Kidney (tissue), 14 donors: Measurements from ENCODE around the gene NTRK3. TPM values are rescaled to one million over a fixed set of nuclear protein-coding genes. Genes with fewer than 3 reads are reported as not detected.
"Not testable (repeated sequence)": the region's sequence is repeated elsewhere in the genome, so short reads cannot be mapped to it uniquely, and the experiment has no call there.

Experiments
- DNase-seq, 5 donors: peaks; one replicate each; pipeline ENCODE4 v3.0.0-alpha.2; 2013 to 2020
- FAIRE-seq: peaks from 2 replicates; lab custom pipeline; 2012; peaks lifted over from hg19 to GRCh38; lab: Jason Lieb, UNC
- H3K27ac ChIP-seq, 2 donors: one replicate each; pipeline ENCODE4 v1.7.0; 2013; ENCODE audit warnings: low read depth in 2 of 2, low read length in 2 of 2, inconsistent platforms in 1 of 2
- H3K27me3 ChIP-seq: one replicate; pipeline ENCODE4 v1.7.1; 2013; ENCODE audit warnings: low read length, inconsistent platforms; ENCODE audit not compliant: control insufficient read depth, insufficient read depth
- H3K36me3 ChIP-seq, 3 donors: one replicate each; pipeline versions ENCODE4 v1.7.0 to v1.7.1; 2013; ENCODE audit warnings: low read length in 3 of 3, control low read depth in 1 of 3, inconsistent platforms in 1 of 3; ENCODE audit not compliant: insufficient read depth in 3 of 3, control insufficient read depth in 2 of 3
- H3K4me1 ChIP-seq, 3 donors: one replicate each; pipeline versions ENCODE4 v1.7.0 to v1.7.1; 2013; ENCODE audit warnings: low read length in 3 of 3, inconsistent platforms in 1 of 3, low read depth in 1 of 3; ENCODE audit not compliant: control insufficient read depth in 2 of 3, insufficient read depth in 2 of 3
- H3K4me3 ChIP-seq, 3 donors: one replicate each; pipeline versions ENCODE4 v1.7.0 to v1.8.1; 2013; ENCODE audit warnings: low read length in 3 of 3, control low read depth in 1 of 3, inconsistent platforms in 1 of 3
- H3K9ac ChIP-seq, 3 donors: one replicate each; pipeline versions ENCODE4 v1.7.0 to v1.7.1; 2013; ENCODE audit warnings: low read length in 3 of 3, control low read depth in 1 of 3, inconsistent platforms in 1 of 3
- H3K9me3 ChIP-seq, 3 donors: one replicate each; pipeline versions ENCODE4 v1.7.0 to v1.7.1; 2013; ENCODE audit warnings: low read length in 3 of 3, control low read depth in 1 of 3, inconsistent platforms in 1 of 3; ENCODE audit not compliant: control insufficient read depth in 2 of 3, insufficient read depth in 1 of 3
- intact Hi-C: fragments of 100-400 bp; cut with DNase I; formaldehyde crosslinking; loops from one replicate; pipeline ENCODE4 v1.11.1; 2022
- polyA plus RNA-seq: library from polyadenylated mRNA; stranded (reverse); fragments of 350-450 nt; fragmentation: Illumina TruSeq; extraction: RNeasy Lipid Tissue Mini Kit (QIAGEN cat#74804); gene quantifications from one replicate; pipeline ENCODE4 v1.2.3, GENCODE V29; 2014; ENCODE audit warnings: low read depth, low replicate concordance; ENCODE audit not compliant: insufficient read depth
- total RNA-seq: library from RNA; stranded (reverse); fragmentation: NEBNext Ultra II Directional; extraction: Animal tissue kit (Norgen Biotek cat#: 25700); gene quantifications from one replicate; pipeline ENCODE4 v1.2.1, GENCODE V29; 2021
- TF ChIP-seq, protein P1 (sequence below): IDR thresholded peaks from 3 replicates; pipeline ENCODE4 v1.5.1; 2012; ENCODE audit warnings: mild to moderate bottlenecking, moderate library complexity, borderline replicate concordance; ENCODE audit not compliant: insufficient read depth; ENCODE audit errors: extremely low read depth
- donor health status: control.
- donor health status: control.
- donor health status: control.
- donor health status: control.
- donor health status: control.
- donor health status: DM: yes; HTN: yes; CAD: no.
- donor health status: Normal renal cell carcinoma (clear cell type).

The NTRK3 gene
- total and polyA plus RNA-seq, 2 donors from 2014 or later, result 8.9 to 25.5 TPM

DNA sequence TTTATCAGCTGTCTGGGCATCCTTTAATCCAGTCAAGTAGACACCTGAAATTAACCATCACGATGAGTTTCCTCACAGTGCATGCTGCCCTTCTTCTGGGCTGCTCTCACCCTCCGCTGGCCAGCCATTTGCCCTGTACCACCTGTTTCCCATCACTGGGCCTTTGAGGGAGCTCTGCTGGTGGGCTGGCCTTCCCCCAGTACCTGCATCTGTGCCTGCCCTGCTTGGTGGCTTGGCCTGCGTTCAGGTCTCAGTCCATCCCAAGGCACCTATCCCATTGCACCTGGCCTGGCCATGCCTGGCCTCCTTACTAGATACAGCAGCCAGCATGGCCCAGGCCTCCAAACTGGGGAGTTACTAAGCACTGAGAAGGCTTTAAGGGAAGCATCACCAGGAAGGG lies 413.2 kb downstream of the NTRK3 start:
- intact Hi-C loops, result no loop called here
- TF ChIP-seq, protein P1, sequence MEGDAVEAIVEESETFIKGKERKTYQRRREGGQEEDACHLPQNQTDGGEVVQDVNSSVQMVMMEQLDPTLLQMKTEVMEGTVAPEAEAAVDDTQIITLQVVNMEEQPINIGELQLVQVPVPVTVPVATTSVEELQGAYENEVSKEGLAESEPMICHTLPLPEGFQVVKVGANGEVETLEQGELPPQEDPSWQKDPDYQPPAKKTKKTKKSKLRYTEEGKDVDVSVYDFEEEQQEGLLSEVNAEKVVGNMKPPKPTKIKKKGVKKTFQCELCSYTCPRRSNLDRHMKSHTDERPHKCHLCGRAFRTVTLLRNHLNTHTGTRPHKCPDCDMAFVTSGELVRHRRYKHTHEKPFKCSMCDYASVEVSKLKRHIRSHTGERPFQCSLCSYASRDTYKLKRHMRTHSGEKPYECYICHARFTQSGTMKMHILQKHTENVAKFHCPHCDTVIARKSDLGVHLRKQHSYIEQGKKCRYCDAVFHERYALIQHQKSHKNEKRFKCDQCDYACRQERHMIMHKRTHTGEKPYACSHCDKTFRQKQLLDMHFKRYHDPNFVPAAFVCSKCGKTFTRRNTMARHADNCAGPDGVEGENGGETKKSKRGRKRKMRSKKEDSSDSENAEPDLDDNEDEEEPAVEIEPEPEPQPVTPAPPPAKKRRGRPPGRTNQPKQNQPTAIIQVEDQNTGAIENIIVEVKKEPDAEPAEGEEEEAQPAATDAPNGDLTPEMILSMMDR, result no peak
- no peaks in the 10 kb centered on the region for H3K4me1 ChIP-seq
- H3K4me3 ChIP-seq, result no peak overlapping the region
- no peak overlapping the region for H3K27ac ChIP-seq
- no peak for FAIRE-seq
- no peaks in the 10 kb centered on the region for H3K9me3 ChIP-seq
- no peak for DNase-seq
- H3K36me3 ChIP-seq, result no peaks in the 10 kb centered on the region
- no peak overlapping the region for H3K9ac ChIP-seq
- H3K27me3 ChIP-seq, result no peaks in the 10 kb centered on the region

DNA sequence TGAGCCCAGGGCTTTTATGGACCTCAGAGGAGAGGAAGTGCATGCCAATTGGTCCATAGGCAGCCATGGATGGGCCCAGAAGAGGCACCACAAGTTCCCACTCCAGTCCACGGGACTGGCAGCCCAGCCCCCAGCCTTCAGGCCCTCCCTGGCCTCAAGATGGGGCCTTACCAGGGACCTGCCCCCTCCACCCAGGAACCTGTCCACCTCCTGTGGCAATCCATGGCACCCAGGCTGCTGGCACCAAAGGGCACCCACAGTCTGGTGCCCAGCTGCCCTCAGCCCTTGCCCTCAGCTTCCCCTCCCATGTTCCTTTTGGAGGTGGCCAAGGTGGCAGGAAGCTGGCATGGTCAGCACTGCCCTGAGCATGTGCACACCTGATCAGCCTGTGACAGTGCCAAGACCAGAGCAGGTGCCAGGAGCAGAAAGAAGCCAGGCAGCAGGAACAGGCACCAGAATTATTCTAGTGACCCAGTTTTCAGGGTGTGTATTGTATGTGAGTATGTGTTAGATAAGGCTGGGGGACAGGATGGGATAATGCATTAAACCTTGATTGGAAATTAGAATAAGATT lies 415.0 kb downstream of the NTRK3 start:
- Histone ChIP-seq H3K9ac (no peak overlapping the region), H3K9me3 (no peaks in the 10 kb centered on the region), H3K36me3 (no peaks in the 10 kb centered on the region), H3K27ac (no peak overlapping the region), H3K4me3 (no peak overlapping the region), H3K27me3 (no peaks in the 10 kb centered on the region), H3K4me1 (no peaks in the 10 kb centered on the region)
- TF ChIP-seq, protein P1, result no peak
- FAIRE-seq (no peak), DNase-seq (no peak)
- intact Hi-C loops, result no loop called here

DNA sequence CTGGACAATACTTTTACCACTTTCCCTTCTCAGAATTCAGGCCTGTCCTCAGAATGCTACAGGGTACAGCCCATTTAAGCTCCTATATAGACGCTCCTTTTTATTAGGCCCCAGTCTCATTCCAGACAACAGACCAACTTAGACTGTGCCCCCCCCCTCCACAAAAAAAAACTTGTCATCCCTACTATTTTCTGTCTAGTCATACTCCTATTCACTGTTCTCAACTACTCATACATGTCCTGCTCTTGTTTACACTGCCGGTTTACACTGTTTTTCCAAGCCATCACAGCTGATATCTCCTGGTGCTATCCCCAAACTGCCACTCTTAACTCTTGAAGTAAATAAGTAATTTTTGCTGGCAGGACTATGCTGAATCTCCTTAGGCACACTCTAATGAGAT lies 420.7 kb downstream of the NTRK3 start:
- H3K27me3 ChIP-seq, DNase-seq, H3K9ac ChIP-seq, FAIRE-seq, intact Hi-C loops, H3K36me3 ChIP-seq, H3K4me3 ChIP-seq, H3K9me3 ChIP-seq, H3K27ac ChIP-seq, H3K4me1 ChIP-seq: not testable (repeated sequence)

DNA sequence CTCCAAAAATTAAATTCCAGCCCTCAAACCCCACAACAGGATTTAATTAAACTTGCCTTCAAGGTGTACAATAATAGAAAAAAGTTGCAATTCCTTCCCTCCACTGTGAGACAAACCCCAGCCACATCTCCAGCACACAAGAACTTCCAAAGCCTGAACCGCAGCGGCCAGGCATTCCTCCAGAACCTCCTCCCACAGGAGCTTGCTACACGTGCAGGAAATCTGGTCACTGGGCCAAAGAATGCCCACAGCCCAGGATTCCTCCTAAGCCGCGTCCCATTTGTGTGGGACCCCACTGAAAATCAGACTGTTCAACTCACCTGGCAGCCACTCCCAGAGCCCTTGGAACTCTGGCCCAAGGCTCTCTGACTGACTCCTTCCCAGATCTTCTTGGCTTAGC lies 423.2 kb downstream of the NTRK3 start:
- H3K4me1 ChIP-seq, H3K9ac ChIP-seq, H3K27ac ChIP-seq, intact Hi-C loops, H3K9me3 ChIP-seq, FAIRE-seq, H3K4me3 ChIP-seq, H3K27me3 ChIP-seq, H3K36me3 ChIP-seq, DNase-seq: not testable (repeated sequence)
